Neural cell (in vitro differentiated cells): Measurements from ENCODE around the gene DKC1.

Experiments used
- EP300 ChIP-seq: fragments of 450-650 bp; conservative IDR thresholded peaks from 2 replicates; pipeline ENCODE4 v1.6.1; 2014; ENCODE audit warnings: antibody characterized with exemption, mild to moderate bottlenecking, moderate library complexity; ENCODE audit not compliant: poor library complexity, severe bottlenecking
- EZH2 ChIP-seq: fragments of 200-600, 300-800 bp; shearing (Covaris generic), sonication (generic); IDR thresholded peaks from 2 replicates; pipeline ENCODE4 v1.6.1; 2014; ENCODE audit warnings: antibody characterized with exemption, low read length, borderline replicate concordance, mild to moderate bottlenecking; ENCODE audit not compliant: insufficient read depth, poor library complexity, severe bottlenecking
- POLR2AphosphoS5 ChIP-seq: IDR thresholded peaks from 2 replicates; pipeline ENCODE4 v1.6.1; 2012
- REST ChIP-seq: IDR thresholded peaks from 2 replicates; pipeline ENCODE4 v1.6.1; 2012; ENCODE audit warnings: borderline replicate concordance
- TF ChIP-seq, protein P1 (sequence below): fragments of 450-650 bp; IDR thresholded peaks from 2 replicates; pipeline ENCODE4 v1.5.1; 2014; ENCODE audit warnings: antibody characterized with exemption, mild to moderate bottlenecking, moderate library complexity; ENCODE audit not compliant: poor library complexity, severe bottlenecking

DNA sequence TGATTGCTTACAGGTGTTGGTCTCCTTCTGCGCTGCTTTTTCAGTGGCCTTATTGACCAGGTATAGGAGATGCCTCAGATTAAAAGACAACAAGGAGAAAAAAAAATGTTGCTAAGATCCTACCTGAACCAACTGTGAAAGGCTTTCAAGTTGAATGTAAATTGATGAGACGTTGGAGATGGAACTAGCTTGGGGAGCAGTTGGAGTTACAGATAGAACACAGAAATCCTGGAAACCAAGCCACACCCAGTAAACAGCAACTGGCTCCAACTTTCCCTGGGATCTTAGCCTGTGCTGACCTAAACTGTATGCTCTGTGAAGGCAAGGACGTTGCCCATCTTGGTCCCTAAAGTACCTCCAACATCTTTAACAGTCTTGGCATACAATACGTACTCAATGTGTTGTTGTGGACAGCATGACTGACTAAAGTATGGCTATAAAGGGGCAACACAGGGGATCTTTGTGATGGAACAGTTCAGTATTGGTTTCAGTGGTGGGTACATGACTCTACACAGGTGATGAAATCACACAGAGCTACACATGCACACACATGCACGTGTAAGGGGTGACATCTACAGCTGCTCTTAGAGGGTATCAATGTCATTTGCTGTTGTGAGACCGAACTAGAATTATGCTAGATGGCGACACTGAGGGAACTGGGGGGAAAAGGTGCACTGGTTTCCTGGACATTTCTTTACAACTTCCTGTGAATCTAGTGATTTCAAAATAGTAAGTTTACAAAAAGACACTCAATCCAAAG, 34.1 kb upstream of the DKC1 start:
- TF ChIP-seq POLR2AphosphoS5 (no peak), EZH2 (no peak), EP300 (no peak), REST (no peak)
- TF ChIP-seq, protein P1, sequence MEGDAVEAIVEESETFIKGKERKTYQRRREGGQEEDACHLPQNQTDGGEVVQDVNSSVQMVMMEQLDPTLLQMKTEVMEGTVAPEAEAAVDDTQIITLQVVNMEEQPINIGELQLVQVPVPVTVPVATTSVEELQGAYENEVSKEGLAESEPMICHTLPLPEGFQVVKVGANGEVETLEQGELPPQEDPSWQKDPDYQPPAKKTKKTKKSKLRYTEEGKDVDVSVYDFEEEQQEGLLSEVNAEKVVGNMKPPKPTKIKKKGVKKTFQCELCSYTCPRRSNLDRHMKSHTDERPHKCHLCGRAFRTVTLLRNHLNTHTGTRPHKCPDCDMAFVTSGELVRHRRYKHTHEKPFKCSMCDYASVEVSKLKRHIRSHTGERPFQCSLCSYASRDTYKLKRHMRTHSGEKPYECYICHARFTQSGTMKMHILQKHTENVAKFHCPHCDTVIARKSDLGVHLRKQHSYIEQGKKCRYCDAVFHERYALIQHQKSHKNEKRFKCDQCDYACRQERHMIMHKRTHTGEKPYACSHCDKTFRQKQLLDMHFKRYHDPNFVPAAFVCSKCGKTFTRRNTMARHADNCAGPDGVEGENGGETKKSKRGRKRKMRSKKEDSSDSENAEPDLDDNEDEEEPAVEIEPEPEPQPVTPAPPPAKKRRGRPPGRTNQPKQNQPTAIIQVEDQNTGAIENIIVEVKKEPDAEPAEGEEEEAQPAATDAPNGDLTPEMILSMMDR, result no peak
